ENCODE measurements around the gene GNPTAB.
"Not testable (repeated sequence)": the region's sequence is repeated elsewhere in the genome, so short reads cannot be mapped to it uniquely, and the experiment has no call there.

The GNPTAB gene

DNA sequence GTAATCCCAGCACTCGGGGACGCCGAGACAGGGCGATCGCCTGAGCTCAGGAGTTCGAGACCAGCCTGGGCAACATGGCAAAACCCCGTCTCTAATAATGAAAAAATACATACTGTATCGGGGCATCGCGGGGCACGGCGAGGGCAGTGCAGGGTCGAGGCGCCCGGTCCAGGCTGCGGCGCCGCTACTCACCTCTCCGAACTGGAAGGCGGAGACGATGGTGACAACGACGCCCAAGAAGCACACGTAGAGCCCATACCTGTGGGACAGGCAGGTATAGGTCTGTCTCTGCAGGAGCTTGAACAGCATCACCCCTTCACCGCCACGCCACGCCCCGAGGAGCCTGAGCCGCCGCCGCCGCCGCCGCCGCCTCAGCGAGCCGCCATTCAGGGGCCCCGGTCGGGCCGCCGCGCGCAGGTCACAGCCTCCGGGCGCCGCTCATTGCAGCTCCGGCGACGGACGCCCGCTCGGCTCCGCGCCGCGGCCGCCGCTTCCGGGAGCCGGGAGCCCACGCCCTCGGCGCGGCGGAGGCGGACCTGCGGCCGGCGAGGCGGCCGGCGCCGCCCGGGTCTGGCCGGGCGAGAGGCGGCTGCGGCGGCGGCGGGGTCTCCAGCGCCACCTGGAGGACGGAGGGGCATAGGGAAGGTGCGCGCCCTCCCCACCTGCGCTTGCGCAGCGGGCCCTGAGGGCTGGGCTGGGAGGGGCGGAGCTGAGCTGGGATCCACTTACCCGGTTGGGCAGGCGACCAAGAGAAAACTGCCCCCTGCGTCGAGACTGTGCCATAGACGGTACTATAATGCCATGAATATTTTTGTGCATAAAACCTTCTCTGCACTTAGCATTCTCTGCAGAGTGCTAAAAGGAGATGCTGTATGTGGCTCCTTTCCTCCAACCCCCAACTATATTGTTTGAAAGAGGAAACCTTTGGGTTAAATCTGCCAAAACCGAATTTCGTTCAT lies at the start of gene GNPTAB:
Gene GNPTAB (minus strand): TSS at position 593 of the 959 bp plus-strand sequence. CDS start 284 bp downstream, at position 309.
- in situ Hi-C loops (cut with MboI; ENCODE audit: low sequenced_read_pairs) = no loop called here

- in situ Hi-C loops (cut with MboI; ENCODE audit: low sequenced_read_pairs) = no loop called here
These were observed 47.6 kb upstream of the GNPTAB start for GRCh38 chr12:101878243-101878821.

DNA sequence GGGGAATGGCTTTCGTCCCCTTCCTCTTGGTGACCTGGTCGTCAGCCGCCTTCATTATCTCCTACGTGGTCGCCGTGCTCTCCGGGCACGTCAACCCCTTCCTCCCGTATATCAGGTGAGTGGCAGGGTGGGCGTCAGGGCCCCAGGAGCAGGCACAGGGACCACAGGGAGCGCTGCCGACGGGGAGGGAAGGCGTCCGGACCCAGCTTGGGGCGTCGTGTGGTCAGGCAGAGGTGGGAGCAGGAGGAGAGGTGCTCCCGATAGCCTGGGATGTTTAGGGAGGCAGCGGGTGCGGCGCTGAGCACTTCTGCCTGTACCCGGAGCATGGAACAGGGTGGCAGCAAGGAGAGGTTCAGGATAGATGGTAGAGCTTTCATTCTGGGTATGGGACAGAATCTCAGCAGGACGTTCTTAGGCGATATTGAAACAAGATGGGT lies 47.1 kb upstream of the GNPTAB start:
- in situ Hi-C loops (cut with MboI; ENCODE audit: low sequenced_read_pairs) = no loop called here

DNA sequence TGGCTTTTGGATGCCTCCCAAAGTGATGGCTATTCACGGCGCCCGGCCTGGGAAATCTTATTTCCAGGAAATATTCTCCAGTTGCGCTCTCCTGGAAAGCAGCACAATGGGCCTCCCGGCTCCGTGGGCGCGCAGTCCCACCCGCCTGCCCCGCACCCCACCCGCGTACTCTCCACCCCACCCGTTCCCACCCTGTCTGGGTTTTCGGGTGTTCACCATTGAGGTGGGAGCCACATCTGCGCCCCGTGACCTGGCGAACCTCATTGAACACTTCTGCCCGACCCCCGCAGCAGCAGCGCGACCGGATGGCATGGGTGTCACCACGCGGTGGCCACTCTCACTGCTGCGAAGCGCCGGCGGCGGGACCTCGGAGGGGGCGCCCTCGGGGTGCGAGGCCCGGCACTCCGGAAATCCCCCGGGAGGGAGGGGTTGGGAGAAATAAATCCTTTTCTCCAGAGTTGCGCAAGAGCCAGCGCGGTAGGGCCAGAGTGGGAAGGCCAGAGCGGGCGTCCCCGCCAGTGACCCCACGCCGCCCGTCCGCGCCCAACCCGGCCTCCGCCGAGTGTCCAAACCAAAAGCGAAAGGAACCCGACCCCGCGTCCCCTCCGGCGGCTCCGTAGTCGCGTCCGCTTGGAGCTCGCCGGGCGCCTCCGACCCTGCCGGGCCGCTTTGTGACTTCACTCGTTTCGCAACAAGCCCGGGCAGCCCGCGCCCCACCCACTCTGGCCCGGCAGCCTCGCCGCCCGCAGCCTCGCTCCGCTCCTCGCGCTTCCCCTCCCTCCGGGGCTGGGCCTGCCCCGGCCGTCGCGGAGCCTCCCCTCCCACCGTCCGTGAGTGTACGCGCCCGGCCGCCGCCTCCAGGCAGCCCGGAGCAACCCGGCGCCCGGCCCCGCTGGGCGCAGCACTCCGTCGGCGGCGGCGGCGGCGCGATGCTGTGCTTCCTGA lies 46.4 kb upstream of the GNPTAB start, which contains the start of gene DRAM1:
Gene DRAM1 (plus strand): TSS at position 720 of the 945 bp plus-strand sequence. CDS start 210 bp downstream, at position 930.
- in situ Hi-C loops (cut with MboI; ENCODE audit: low sequenced_read_pairs) = no loop called here

GRCh38 chr12:101876322-101876860 lies 45.6 kb upstream of the GNPTAB start:
- in situ Hi-C loops (cut with MboI; ENCODE audit: low sequenced_read_pairs) = no loop called here

DNA sequence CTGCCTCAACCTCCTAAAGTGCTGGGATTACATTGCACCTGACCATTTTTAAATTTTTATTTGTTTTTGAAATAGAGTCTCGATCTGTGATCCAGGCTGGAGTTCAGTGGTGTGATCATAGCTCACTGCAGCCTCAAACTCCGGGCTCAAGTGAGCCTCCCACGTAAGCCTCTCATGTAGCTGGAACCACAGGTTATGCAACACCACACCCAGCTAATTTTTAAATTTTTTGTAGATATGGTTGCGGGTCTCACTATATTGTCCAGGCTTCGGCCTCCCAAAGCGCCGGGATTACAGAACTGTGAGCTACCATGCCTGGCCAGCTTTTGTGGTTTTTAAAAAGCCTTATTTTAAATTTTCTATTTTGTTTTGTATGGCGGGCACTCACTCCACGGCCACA lies 44.4 kb upstream of the GNPTAB start:
- in situ Hi-C loops (cut with MboI; ENCODE audit: low sequenced_read_pairs) = no loop called here

GRCh38 chr12:101870925-101871324 lies 40.2 kb upstream of the GNPTAB start:
- in situ Hi-C loops (cut with MboI; ENCODE audit: low sequenced_read_pairs) = no loop called here

GRCh38 chr12:101867619-101868018 lies 36.9 kb upstream of the GNPTAB start:
- in situ Hi-C loops (cut with MboI; ENCODE audit: low sequenced_read_pairs) = not testable (repeated sequence)

- in situ Hi-C loops (cut with MboI; ENCODE audit: low sequenced_read_pairs) = no loop called here
These were observed 36.0 kb upstream of the GNPTAB start for GRCh38 chr12:101866615-101867373.

DNA sequence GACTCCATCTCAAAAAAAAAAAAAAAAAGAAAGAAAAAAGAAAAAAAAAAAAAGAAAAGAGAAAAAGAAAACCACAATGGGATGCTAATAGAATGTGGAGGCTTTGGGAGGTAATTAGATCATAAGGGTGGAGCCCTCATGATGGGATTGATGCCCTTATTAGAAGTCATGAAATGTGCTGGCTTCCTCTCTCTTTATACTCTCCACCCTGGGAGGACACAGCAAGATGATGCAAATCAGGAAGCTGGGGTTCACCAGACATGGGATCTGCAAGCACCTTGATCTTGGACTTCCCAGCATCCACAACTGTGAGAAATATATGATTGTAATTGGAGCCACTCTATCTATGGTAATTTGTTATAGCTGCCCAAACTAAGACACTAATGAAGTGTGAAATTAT lies 33.2 kb upstream of the GNPTAB start:
- in situ Hi-C loops (cut with MboI; ENCODE audit: low sequenced_read_pairs) = no loop called here

DNA sequence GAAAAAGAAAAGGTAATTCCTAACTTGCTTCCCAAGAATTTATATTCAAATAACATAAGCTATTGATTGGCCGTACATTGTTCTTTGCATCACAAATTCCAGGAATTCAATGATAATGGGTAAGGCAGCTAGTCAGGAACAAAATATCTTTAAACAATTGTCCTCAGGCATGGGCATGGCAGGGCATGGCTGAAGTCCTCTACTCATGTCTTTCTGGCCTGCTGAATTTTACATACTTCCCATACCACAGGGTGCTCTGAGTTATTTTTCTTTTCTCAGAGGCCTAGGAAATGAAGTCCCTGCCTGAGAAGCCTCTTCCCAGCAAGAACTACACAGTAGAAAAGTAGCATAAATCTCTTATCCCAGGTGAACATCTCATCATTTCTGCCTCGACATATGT lies 31.5 kb upstream of the GNPTAB start:
- in situ Hi-C loops (cut with MboI; ENCODE audit: low sequenced_read_pairs) = no loop called here

GRCh38 chr12:101861688-101862087 lies 30.9 kb upstream of the GNPTAB start:
- in situ Hi-C loops (cut with MboI; ENCODE audit: low sequenced_read_pairs) = not testable (repeated sequence)

DNA sequence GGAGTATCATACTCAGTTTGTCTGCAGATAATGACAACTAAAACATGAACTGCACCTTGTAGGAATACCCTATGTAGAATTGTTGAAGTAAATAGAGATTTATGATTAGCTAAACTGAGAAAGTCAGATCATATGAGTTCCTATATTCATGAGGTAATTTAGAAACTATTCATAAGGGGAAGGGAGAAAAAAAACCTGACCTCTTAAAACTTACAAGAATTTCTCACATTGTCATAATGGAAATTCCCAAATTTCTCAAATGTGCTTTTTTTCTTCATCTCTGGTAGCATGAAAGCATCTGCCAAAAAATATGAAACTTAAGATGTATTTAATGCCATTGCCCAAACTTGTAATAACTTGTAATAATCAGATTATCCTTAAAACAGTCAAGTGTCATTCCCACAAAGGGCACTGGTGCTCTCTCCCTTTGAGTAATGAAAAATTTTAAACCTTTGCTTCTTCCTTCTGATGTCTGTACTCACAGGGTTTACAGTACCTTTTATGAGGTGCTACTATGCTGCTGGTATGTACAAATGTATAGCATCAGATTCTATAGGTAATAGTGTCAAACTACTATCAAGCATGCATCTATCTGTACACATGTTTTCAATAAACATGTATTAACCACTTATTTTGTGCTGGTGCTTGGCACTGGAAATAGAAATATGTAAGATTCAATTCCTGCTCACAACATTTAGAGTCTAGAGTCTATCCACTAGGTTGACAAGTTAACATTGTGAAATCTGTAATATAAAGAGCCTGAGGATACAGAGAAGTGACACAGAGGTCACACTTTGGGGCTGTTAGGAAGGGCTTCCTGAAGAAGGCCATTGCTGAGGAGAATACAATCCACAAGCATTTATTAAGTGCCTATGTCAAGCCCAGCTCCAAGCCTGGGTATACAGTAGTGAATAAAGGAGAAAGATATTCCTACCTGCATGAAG lies 29.2 kb upstream of the GNPTAB start:
- in situ Hi-C loops (cut with MboI; ENCODE audit: low sequenced_read_pairs) = no loop called here

- in situ Hi-C loops (cut with MboI; ENCODE audit: low sequenced_read_pairs) = no loop called here
These were observed 27.6 kb upstream of the GNPTAB start for GRCh38 chr12:101858361-101858760.

DNA sequence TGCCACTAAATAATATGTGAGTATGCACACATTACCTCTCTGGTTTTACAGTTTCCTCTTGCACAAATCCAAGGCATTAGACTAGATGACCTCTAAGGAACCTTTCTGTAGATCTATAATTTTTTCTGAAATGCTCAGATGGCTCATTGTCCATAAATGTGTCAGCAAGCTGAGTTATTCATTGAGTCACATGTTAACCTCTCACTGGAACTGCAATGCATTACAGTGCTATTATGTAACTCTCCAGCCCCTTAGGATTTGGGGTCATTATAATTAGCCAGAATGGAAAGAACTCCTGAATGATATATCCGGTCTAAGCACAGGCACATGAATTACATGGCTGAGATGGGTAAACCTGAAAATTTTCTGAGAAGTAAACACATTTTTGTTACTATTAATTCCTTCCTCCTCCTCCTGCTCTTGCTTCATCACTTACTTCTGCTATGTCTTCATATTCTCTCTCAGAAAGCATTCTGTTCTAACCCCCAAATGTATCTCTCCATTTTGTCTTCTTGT lies 26.3 kb upstream of the GNPTAB start:
- in situ Hi-C loops (cut with MboI; ENCODE audit: low sequenced_read_pairs) = no loop called here

GRCh38 chr12:101856614-101857013 lies 25.9 kb upstream of the GNPTAB start:
- in situ Hi-C loops (cut with MboI; ENCODE audit: low sequenced_read_pairs) = not testable (repeated sequence)

GRCh38 chr12:101855976-101856375 lies 25.2 kb upstream of the GNPTAB start:
- in situ Hi-C loops (cut with MboI; ENCODE audit: low sequenced_read_pairs) = no loop called here

GRCh38 chr12:101855364-101855884 lies 24.7 kb upstream of the GNPTAB start:
- in situ Hi-C loops (cut with MboI; ENCODE audit: low sequenced_read_pairs) = no loop called here

Measured in HL-60/S4 treated with phorbol 12-myristate 13-acetate at 8.2 ng/mL for 4 days and 3 days (cell line).